GM18873 (cell line): Measurements from ENCODE around the gene BCL7A.
"Not testable (repeated sequence)": the region's sequence is repeated elsewhere in the genome, so short reads cannot be mapped to it uniquely, and the experiment has no call there.

Experiments used
- ATAC-seq: cut with Tn5 transposase; IDR thresholded peaks from one replicate; pipeline ENCODE4 v1.9.1; 2021; ENCODE audit warnings: mild to moderate bottlenecking, moderate library complexity, moderate number of reproducible peaks; ENCODE audit not compliant: unreplicated experiment, low FRiP score

Gene BCL7A

DNA sequence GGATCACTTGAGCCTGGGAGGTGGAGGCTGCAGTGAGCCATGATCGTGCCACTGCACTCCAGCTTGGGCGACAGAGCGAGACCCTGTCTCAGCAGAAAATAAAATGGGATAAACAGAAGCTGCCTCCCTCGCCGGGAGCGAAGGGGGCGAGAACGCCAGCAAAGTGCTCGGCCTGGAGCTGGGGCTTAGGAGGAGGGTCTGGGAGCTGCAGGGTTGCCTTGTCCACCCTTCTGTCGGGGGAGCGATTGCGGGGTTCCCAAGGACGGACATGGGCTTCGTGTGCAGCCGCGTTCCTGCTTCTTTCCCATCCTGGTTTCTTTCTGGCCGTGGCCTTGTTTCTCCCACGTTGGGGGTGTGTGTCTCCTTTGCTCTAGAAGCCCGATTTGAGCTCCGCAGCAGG is 29.0 kb downstream of the BCL7A start:
- no peak for ATAC-seq

DNA sequence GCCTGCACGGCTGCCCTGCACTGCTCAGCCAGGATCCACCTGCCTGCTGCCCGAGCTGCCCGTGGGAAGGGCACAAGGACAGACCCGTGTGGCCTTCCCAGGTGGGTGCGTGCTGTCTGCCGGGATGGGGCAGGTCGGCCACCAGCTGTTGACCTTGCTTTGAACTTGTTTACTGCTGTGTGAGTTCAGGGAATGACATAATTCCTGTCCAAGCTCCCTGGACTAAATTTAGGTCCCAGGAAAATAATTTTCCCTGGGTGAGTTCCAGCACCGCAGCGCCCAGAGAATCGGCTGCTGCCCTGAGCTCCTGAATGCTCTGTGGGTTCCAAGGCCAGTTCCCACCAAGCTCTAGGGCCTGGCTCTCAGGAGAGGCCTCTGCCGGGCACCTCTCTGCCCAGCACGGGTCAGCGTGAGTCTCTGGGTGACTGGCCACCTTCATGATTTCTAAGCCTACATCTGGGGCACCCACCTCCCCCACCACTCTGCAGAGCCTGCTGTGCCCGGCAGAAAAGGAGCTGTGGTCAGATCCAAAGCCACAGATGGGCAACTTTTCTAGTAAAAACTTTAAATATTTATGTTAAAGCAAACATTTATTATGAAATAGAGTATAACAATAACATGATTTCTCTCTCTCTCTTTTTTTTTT is 29.7 kb downstream of the BCL7A start:
- ATAC-seq = no peak

DNA sequence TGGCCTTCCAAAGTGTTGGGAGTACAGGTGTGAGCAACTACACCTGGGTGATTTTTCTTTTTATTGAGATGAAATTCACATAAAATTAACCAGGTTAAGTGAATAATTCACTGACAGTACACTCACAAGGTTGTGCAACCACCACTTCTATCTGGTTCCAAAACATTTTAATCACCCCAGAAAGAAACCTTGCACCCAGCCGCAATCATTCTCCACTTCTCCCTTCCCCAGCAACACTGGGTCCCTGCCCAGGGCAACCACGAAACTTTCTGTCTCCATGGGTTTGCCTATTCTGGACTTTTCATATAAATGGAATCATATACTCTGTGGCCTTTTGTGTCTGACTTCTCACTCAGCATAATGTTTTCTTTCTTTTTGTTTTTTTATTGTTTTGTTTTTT is 30.6 kb downstream of the BCL7A start:
- ATAC-seq = no peak

DNA sequence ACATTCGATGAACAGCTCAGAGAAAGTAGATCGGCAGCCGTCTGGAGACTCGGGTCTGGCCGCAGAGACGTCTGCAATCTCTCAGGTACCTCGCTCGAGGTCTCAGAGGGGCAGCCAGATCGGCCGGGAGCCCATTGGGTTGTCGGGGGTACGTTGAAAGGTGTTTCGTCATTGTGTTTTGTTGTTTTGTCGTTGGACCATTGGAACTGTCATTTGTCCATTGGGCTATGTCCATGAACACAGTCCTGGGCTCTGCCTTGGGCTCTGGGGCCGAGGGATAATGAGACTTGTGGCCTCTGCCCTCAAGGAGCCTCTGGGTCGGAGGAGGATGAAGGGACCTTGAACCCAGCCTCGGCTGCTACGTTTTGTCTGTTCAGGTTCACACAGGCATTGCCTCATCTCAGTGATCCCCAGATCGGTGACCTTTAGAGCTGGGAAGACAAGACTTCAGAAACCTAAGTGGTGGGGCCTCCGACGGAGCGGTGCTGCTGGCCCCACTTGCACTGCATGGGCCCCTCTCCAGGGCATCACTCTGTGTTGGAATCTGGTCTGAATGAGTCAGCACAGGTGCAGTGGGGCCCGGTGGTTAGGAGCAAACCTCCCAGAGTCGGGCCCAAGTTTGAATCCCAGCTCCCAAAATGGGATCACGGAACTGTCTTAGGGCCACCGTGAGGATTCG is 33.3 kb downstream of the BCL7A start:
- no peak for ATAC-seq

DNA sequence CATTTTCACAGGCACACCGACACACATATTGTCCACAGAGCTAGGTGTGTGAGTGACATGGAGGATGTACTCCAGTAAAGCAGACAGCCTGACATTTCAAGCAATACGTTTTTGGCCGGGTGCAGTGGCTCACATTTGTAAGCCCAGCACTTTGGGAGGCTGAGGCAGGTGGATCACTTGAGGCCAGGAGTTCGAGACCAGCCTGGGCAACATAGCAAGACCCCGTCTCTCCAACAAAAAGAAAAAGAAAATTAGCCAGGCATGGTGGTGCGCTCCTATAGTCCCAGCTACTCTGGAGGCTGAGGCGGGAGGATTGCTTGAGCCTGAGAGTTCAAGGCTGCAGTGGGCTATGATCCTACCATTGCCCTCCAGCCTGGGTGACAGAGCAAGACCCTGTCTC is 34.7 kb downstream of the BCL7A start:
- ATAC-seq = not testable (repeated sequence)

DNA sequence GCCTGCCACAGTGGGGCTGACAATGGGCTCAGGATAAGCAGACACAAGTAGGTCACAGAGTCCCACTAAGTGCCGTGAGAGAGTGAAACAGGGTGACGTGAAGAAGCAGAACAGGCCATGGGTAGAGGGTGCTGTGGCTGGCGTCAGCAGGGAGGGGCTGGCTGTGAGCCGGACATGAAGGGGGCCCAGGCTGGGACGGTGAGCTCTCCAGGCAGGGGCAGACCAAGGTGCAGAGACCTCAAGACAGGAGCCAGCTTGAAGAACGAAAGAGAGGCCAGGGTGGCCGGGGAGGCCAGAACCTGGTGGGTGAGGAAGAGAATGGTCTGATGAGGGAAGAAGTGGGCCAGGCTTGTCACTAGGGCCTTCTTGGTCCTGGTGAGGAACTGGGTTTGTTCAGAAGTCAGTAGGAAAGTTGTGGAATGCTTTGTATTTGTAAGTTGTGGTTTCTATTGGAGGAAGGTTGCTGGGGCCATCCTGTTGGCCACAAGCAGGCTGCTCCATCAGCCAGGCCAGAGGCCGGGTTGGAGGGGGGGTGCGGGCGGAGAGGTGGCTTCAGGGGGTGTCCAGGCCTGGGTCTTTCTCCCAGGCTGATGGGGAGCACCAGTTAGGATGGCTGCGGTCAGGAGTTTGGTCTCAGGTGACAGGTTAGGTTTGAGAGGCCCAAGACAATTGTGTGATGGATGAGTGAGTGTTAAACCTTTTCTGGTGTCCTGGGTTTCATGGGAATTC is 35.5 kb downstream of the BCL7A start:
- ATAC-seq = no peak

DNA sequence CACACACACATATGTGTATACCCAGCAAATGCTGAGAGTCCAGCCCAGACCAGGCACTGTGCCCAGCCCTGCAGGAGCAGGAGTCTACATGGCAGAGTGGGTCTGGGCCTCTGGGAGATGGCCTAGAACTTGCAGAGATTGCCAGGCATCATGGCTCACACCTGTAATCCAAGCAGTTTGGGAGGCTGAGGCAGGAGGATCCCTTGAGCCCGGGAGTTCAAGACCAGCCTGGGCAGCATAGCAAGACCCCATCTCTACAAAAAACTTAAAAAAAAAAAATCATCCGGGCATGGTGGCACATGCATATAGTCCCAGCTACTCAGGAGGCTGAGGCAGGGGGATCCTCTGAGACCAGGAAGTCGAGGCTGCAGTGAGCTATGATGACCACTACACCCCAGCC is 36.1 kb downstream of the BCL7A start:
- no peak for ATAC-seq

DNA sequence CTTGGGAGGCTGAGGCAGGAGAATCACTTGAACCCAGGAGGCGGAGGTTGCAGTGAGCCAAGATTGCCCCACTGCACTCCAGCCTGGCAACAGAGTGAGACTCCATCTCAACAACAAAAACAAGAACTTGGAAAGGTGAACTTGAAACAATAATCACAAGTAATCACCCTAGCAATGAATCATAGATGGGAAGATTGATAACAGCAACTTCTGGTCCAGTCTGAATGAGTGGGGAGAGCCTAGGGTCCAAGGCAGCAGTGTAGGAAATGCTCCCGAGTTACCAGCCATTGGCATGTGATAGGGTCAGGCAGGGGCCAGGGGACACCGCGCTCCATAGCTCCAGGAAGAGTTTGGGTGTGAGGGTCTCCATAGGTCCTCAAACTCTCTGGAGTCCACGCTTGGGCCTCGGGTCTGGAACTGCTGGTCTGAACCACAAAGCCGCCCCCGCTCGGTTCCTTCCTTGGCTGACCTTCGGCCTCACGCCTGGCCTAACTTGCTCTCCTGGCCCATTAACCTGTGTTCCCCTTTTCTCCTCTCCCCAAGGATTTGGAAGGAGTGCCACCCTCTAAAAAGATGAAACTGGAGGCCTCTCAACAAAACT is 37.0 kb downstream of the BCL7A start:
- ATAC-seq = no peak

DNA sequence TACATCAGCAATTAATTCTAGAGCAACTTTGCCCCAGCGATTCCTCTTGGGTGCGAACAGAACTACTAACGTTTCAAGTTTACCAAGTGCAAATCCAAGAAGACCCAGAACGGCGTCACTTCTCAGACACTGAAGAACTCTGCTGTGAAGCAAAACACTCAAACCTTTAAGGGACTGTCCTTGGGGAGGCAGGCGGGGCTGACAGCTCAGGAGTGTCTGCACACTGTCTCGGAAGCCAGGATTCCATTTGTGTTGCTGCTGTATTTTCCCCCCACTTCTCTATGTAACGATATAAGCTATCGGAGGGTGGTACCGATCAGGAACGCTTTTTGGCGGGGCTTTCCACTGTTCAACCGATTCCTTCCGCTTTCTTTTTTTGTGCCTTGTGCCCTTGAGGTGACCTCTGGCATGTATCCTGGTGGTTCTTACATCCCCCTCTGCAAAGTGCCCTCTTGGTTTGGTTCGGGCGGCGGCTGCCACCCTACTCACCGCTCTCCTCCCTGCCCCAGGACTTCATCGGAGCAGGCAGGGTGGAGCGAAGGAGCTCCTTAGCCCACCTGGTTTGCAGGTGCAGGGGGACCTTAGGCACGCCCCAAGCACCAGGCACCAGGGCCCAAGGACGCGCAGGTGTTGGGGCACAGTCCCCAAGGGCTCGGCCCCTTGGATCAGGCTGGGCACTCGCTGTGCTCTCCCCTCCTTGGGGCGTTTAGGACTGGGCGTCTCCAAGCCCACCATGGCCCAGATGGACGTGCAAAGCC is 37.7 kb downstream of the BCL7A start:
- no peak for ATAC-seq

DNA sequence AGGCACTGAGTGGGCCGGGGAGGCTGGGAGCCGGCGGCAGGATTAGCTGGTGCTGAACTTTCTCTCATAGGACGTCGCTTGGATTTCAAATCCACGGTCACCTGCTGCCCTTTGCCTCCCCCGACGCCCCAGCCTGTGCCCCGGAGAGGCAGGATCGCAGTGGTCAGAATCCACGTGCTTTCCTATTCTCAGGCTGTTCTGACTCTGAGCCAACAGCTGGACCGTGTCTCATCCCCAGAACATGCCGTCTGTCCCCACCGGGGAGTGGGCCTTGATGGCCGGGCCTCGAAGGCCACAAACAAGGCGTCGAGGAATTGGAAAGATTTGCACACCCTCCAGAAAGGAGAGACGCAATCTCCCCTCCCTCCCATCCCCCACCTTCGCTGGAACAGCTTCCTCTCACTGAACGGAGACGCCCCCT is 38.4 kb downstream of the BCL7A start:
- ATAC-seq = no peak

DNA sequence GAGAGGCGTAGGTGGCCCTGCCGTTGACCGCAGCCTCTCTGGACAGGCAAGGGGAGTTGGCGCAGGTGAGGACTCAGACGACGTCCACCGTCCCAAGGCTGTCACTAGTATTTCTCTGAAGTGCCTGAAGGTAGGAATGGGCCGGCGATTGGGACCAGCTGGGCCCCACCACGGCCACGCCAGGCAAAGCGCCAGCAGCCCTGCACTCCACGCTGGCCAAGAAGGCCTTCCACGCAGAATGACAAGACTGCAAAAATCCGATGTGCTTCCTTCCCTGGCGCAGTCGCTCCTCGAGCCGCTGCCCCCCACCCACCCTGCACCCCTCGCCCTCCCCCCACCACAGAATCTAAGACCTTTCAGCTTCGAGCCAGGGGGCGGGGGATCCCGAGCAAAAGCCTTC is 39.6 kb downstream of the BCL7A start:
- no peak for ATAC-seq

DNA sequence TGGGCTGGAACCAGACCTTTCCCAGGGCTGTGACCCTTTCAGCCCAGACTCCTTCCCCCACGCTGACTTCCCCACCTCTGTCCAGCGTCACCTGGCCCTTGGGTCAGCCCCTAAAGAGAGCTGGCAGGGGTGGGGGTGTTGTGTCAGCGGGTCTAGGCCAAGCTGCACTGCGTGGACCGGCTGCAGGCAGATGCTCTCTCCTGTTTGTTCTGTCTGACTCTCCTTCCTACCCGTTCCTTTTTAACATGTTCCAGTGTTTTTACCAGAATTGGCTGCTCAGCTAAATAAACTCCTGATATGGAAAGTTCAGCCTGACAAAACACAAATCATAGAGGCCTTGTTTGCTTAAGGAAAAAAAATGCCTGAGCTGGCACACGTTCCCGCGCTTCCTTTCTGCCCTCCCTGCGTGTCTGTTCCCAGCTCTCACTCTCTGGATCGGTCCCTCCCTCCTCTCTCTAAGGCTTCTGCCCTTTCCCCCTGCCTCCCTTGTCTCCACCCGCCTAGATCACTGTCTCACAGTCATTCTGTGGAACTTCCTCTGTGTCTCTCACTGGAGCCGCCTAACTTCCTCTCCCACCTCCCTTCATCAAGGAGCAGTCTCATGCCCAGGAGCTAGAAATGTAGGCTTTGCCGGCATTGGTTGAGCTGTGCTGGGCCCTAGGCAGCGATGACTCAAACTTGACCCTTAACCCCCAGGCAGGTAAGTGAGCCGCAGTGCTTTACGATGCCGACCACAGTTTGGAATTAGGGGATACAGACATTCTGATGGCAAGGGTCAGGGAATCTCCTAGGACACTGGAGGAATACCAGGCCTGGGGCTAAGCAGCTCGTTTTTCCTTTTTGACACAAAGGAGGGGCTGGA is 41.4 kb downstream of the BCL7A start:
- ATAC-seq = no peak

DNA sequence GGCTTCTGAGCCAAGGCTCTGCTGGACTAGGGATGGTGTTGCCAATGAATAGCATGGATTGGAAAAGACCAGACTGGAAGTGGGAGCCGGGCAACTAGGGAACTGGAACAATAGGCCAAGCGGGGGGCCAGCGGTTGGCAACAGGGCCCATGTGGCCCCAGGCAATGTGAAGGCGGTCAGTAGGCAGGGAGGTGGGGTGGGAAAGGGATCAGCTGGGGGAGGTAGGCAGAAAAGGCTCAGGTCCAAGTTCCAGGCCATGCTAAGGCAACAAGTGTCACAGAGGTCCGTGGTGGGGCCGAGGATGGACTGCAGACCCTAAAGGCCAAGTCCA is 42.0 kb downstream of the BCL7A start:
- no peak for ATAC-seq

DNA sequence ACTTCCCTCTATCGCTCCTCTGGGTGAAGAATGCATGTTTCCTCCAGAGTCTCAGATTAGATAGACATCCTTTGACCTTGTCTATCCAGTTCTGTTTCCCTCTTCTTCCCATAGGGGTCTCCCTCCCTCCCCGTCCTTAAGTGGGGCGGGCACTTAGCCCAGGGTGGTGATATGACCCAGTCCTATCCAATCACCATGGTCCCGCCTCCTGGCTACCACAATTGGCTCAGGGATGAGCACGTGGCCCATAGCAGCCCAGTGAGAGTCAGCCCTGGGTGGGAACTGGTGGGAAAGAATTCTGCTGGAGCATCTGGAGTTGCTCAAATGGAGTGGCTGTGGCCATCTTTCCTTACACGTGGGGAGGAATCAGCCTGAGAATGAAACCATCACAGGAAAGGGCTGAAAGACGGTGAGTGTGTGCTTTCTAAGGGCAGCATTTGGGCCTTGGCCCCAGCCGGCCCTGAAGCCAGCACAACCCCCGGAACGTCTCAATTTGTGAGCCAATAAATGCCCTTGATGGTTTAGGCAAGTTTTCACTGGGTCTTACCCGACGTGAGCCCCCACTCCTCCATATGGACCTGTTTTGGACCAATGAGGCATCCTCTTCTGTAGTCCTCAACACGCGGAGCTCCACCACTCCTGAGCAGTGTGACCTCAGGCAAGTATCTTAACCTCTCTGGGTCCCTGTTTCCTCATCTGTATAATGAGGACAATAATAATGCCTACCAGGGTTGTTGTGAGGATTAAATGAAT is 42.5 kb downstream of the BCL7A start:
- ATAC-seq = no peak

DNA sequence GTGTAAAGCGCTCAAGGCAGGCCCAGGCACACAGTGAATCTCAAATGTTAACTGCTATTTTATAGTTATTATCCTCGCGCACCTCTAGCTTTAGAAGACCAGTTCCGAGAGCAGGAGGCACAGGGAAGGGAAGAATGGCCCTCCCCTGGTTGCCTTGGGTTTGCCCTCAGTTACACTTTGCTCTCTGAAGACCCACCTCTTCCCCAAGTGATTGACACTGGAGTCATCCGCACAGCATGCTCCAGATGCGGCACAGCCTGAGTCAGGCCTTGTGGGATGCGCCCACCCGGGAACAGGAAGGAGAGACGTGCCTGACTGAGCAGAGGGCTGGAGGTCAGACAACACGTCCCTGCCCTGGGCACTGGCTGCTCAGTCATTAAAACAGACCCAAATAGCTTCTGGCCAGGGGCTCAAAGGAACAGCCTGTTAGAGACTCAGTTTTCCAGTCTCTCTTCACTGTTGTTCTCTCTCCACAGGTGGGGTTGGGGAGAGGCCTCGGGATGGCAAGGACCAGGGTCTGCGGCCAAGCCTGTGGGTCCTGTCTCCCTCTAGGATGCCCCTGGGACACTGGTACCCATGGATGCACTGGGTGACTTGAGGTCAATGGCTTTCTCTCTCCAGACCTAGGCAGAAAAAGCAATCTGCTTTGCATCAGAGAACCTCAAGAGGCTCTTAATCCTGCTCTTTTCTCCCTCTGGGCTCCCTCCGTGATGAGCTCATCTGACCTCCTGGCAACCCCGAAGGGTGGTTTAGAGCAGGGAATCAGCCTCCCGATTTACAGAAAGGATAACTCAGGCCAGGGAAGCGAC is 43.3 kb downstream of the BCL7A start:
- ATAC-seq = no peak

DNA sequence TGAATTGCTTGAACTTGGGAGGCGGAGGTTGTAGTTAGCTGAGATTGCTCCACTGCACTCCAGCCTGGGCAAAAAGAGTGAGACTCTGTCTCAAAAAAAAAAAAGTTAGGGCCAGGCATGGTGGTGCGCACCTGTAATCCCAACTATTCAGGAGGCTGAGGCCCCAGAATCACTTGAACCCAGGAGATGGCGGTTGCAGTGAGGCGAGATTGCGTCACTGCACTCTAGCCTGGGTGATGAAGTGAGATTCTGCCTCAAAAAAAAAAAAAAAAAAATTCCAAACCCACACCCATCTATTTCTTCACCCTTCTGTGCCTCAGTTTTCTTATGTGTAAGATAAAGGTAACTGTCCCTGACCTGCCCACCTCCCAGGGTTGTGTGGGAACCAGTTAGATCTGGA is 45.9 kb downstream of the BCL7A start:
- ATAC-seq = peak; percentile 9

DNA sequence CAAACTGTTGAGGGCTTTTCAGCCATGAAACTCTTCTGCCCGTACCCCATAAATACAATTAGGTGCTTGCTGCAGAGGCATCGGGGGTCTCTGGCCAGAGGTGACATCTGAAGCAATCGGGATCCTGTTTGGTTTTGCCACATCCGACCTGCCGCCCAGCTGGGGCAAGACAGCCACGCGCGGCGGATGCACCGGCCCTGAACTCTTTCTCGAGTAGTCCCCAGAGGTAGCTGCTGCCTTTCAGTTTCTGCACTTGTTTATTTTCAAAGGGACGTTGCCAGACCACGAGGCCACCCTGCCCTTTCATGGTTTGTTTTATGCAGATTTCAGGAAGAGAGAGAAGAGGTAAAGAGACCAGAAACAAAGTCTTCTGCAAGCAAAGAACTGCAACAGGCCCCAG is 46.3 kb downstream of the BCL7A start:
- ATAC-seq = peak; percentile 85
